Brain microvascular endothelial cell (primary cell): ENCODE measurements around the gene AMMECR1L.

Experiments used
- DNase-seq: peaks from one replicate; pipeline ENCODE4 v3.0.0-alpha.2; 2020
- H3K27ac ChIP-seq: fragments of 250-450 bp; sonication (Bioruptor Pico); 2 replicates; pipeline ENCODE4 v1.5.1; 2020; ENCODE audit warnings: mild to moderate bottlenecking, moderate library complexity
- H3K27me3 ChIP-seq: fragments of 250-450 bp; sonication (Bioruptor Pico); replicated peaks from 2 replicates; pipeline ENCODE4 v1.5.1; 2020; ENCODE audit warnings: mild to moderate bottlenecking
- H3K36me3 ChIP-seq: fragments of 250-450 bp; sonication (Bioruptor Pico); replicated peaks from 2 replicates; pipeline ENCODE4 v1.5.1; 2020; ENCODE audit warnings: mild to moderate bottlenecking
- H3K4me3 ChIP-seq: 2 replicates; pipeline ENCODE4 v1.5.1; 2011; ENCODE audit warnings: low read depth, mild to moderate bottlenecking, control low read depth, low read length, moderate library complexity
- in situ Hi-C: cut with HindIII; loops from 2 replicates; pipeline ENCODE4 v1.10.0; 2017; ENCODE audit warnings: low sequenced_read_pairs, low pct_ligation_motif_present
- TF ChIP-seq, protein P1 (sequence below): IDR thresholded peaks from 2 replicates; pipeline ENCODE4 v1.5.1; 2011; ENCODE audit warnings: low read depth, mild to moderate bottlenecking, moderate library complexity, low read length, control low read depth, inconsistent platforms; ENCODE audit errors: missing control alignments

The AMMECR1L gene

DNA sequence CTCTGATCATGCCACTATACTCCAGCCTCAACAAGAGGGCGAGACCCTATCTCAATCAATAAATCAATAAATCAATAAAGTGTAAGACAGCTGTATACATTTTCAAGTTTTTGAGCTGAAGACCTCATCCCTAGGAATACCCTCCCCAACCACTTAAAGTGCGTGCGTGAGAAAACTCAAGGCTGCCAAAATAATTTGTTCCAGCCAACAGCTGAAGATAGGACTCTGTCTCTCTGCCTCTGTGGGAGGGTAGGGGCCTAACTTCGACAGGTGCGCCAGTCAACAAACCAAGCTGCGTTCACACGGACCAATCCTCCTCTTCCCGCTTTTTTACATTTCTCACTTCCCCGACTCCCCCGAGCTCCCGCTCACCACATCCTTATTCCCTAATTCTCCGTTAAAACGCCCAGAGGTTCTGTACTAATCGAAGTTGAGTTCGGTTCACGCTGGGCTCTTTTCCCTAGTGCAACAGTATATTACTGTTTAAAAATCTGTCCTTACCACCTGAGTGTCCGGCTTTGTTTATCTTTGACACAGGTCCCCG lies 28.4 kb downstream of the AMMECR1L start:
- H3K27ac ChIP-seq: peak overlapping the region; percentile 76
- in situ Hi-C loops: no loop called here
- no peaks in the 10 kb centered on the region for H3K27me3 ChIP-seq
- peaks cover 3% of the 10 kb centered on the region for H3K36me3 ChIP-seq
- no peak for DNase-seq
- TF ChIP-seq, protein P1, sequence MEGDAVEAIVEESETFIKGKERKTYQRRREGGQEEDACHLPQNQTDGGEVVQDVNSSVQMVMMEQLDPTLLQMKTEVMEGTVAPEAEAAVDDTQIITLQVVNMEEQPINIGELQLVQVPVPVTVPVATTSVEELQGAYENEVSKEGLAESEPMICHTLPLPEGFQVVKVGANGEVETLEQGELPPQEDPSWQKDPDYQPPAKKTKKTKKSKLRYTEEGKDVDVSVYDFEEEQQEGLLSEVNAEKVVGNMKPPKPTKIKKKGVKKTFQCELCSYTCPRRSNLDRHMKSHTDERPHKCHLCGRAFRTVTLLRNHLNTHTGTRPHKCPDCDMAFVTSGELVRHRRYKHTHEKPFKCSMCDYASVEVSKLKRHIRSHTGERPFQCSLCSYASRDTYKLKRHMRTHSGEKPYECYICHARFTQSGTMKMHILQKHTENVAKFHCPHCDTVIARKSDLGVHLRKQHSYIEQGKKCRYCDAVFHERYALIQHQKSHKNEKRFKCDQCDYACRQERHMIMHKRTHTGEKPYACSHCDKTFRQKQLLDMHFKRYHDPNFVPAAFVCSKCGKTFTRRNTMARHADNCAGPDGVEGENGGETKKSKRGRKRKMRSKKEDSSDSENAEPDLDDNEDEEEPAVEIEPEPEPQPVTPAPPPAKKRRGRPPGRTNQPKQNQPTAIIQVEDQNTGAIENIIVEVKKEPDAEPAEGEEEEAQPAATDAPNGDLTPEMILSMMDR: no peak
- peak overlapping the region; percentile 93 for H3K4me3 ChIP-seq

DNA sequence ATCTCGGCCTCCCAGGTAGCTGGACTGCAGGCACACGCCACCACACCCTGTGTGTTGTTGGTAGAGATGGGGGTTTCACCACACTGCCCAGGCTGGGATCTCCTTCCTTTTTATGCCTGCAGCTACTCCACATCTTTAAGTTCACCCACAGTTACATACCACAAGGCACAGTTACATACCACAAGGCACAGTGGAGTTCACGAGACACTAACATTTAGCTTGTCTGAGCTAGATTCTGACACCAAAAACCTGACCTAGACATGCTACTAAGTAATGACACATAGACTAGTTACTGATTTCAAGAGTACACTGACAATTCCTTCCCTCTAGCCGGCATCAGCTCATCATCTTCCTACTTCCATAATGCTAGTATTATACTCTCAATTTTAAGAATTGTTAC lies 32.1 kb downstream of the AMMECR1L start:
- Histone ChIP-seq H3K4me3 (no peak overlapping the region), H3K27ac (no peak overlapping the region), H3K27me3 (no peaks in the 10 kb centered on the region), H3K36me3 (peaks cover 13% of the 10 kb centered on the region)
- TF ChIP-seq, protein P1: no peak
- in situ Hi-C loops: no loop called here
- DNase-seq: peak; percentile 13

- Histone ChIP-seq H3K27ac (no peak overlapping the region), H3K4me3 (no peak overlapping the region), H3K36me3 (peaks cover 17% of the 10 kb centered on the region), H3K27me3 (no peaks in the 10 kb centered on the region)
- TF ChIP-seq, protein P1: no peak
- in situ Hi-C loops: no loop called here
- DNase-seq: no peak
Measured at GRCh38 chr2:127852388-127852787, 33.4 kb downstream of the AMMECR1L start.

DNA sequence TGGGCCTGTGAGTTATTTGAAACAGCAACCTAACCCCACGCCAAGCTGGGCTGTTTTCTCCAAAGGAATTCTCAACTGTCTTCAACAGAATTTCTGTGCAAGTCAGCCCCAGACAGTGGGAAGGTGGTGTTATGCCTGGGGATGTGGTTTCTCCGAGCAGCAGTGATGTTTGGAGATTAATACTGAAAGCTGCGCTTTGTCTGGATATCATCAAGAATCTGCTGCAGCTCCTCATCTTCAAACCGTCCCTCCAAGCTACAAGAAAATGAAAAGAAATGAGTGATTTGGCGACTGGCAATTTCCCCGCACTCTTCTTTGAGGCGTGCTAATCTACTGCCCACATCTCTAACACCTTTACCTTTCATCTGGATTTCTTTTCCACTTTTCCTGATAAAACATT lies 37.8 kb downstream of the AMMECR1L start:
- Histone ChIP-seq H3K4me3 (no peak overlapping the region), H3K36me3 (peaks cover 34% of the 10 kb centered on the region), H3K27ac (no peak overlapping the region), H3K27me3 (no peaks in the 10 kb centered on the region)
- DNase-seq: no peak
- TF ChIP-seq, protein P1: no peak
- in situ Hi-C loops: no loop called here

DNA sequence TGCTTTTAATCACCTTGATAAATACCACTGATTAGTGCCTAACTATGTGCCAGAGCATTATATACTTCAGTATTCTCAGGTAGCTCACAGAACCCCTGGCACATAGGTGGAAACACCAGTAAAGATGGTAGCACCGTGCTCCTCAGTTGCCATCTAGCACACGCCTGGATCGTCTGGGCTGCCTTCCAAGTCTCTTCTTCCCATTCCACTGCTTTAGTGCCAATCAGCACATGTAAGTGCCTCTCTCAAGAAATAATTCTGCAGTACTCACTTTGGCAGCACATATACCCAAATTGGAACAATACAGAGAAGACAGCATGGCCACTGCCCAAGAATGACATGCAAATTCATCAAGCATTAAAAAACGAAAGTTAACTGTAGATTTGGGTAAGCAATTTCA lies 40.8 kb downstream of the AMMECR1L start:
- no peak overlapping the region for H3K27ac ChIP-seq
- no peaks in the 10 kb centered on the region for H3K27me3 ChIP-seq
- TF ChIP-seq, protein P1: no peak
- in situ Hi-C loops: no loop called here
- H3K4me3 ChIP-seq: no peak overlapping the region
- DNase-seq: no peak
- peaks cover 25% of the 10 kb centered on the region for H3K36me3 ChIP-seq

DNA sequence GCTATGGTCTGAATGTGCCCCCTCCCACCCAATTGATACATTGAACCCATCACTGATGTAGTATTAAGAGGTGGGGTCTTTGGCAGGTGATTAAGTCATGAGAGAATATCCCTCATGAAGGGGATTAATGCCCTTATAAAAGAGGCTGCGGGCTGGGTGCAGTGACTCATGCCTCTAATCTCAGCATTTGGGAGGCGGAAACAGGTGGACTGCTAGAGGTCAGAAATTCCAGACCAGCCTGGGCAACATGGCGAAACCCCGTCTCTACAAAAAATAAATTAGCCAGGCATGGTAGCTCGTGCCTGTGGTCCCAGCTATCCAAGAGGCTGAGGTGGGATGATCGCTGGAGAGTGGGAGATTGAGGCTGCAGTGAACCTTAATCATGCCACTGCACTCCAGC lies 42.1 kb downstream of the AMMECR1L start:
- in situ Hi-C loops: no loop called here
- peaks cover 22% of the 10 kb centered on the region for H3K36me3 ChIP-seq
- H3K4me3 ChIP-seq: no peak overlapping the region
- DNase-seq: no peak
- TF ChIP-seq, protein P1: no peak
- no peaks in the 10 kb centered on the region for H3K27me3 ChIP-seq
- H3K27ac ChIP-seq: no peak overlapping the region
